PC-9 (cell line): ENCODE data around the gene DLG2. TPM values are rescaled to one million over a fixed set of nuclear protein-coding genes. Genes with fewer than 3 reads are reported as not detected.
"Not testable (repeated sequence)": the region's sequence is repeated elsewhere in the genome, so short reads cannot be mapped to it uniquely, and the experiment has no call there.

Source experiments
- BruUV-seq: library from RNA; stranded (reverse); fragments of 400-500 nt; replicated peaks from 2 replicates; lab custom pipeline; 2021; lab: Mats Ljungman, UMichigan
- CTCF ChIA-PET: fragments of 300-600 bp; sonication (Branson Sonifier 250); formaldehyde crosslinking; loops from one replicate; lab custom pipeline; 2022; ENCODE audit warnings: antibody characterized with exemption; lab: Charles Lee
- POLR2A ChIA-PET: fragments of 300-600 bp; sonication (Branson Sonifier 250); formaldehyde crosslinking; loops from one replicate; lab custom pipeline; 2022; ENCODE audit warnings: antibody characterized with exemption; ENCODE audit not compliant: unreplicated experiment; lab: Charles Lee
- DNase-seq, 2 experiments: peaks; one replicate each; pipeline versions ENCODE4 v3.0.0 to v3.0.0-alpha.2; 2015 to 2022; ENCODE audit warnings: mixed read lengths in 1 of 2
- H2AFZ ChIP-seq: fragments of 200-600 bp; sonication (generic); 2 replicates; pipeline ENCODE4 v1.8.1; 2017; ENCODE audit warnings: antibody characterized with exemption
- H3F3A ChIP-seq: fragments of 200-600 bp; sonication (generic); 2 replicates; pipeline ENCODE4 v1.8.1; 2017; ENCODE audit warnings: antibody characterized with exemption, mild to moderate bottlenecking, low read depth; ENCODE audit not compliant: insufficient read depth
- H3K27ac ChIP-seq: fragments of 200-600 bp; sonication (generic); 2 replicates; pipeline ENCODE4 v1.6.1; 2016; ENCODE audit warnings: mixed run types
- H3K27me3 ChIP-seq: fragments of 200-600 bp; sonication (generic); 2 replicates; pipeline ENCODE4 v1.6.1; 2016; ENCODE audit warnings: low read depth, mixed run types; ENCODE audit not compliant: insufficient read depth
- H3K36me3 ChIP-seq: fragments of 200-600 bp; sonication (generic); 2 replicates; pipeline ENCODE4 v1.6.1; 2016; ENCODE audit warnings: low read depth, mixed run types
- H3K4me1 ChIP-seq: fragments of 200-600 bp; sonication (generic); replicated peaks from 2 replicates; pipeline ENCODE4 v1.6.1; 2016; ENCODE audit warnings: mixed run types; ENCODE audit not compliant: insufficient read depth
- H3K4me2 ChIP-seq: fragments of 200-600 bp; sonication (generic); 2 replicates; pipeline ENCODE4 v1.6.1; 2017; ENCODE audit warnings: mixed run types
- H3K4me3 ChIP-seq: fragments of 200-600 bp; sonication (generic); 2 replicates; pipeline ENCODE4 v1.6.1; 2016; ENCODE audit warnings: mixed run types
- H3K79me2 ChIP-seq: fragments of 200-600 bp; sonication (generic); 2 replicates; pipeline ENCODE4 v1.6.1; 2017; ENCODE audit warnings: low read depth, mixed run types
- H3K9me2 ChIP-seq: fragments of 200-600 bp; sonication (generic); 2 replicates; pipeline ENCODE4 v1.8.1; 2017; ENCODE audit warnings: mild to moderate bottlenecking; ENCODE audit not compliant: insufficient read depth
- H3K9me3 ChIP-seq: fragments of 200-600 bp; sonication (generic); 2 replicates; pipeline ENCODE4 v1.8.1; 2016; ENCODE audit warnings: low read depth; ENCODE audit not compliant: insufficient read depth
- H4K20me1 ChIP-seq: fragments of 200-600 bp; sonication (generic); 2 replicates; pipeline ENCODE4 v1.8.1; 2017; ENCODE audit not compliant: insufficient read depth
- CTCF ChIP-seq: fragments of 200-600 bp; sonication (generic); conservative IDR thresholded peaks from 2 replicates; pipeline ENCODE4 v1.6.1; 2017; ENCODE audit warnings: mixed run types, antibody characterized with exemption, mild to moderate bottlenecking, moderate library complexity
- EZH2 ChIP-seq: fragments of 200-600 bp; sonication (generic); IDR thresholded peaks from 2 replicates; pipeline ENCODE4 v1.8.0; 2017; ENCODE audit warnings: antibody characterized with exemption, low read depth
- intact Hi-C: fragments of 100-400 bp; cut with micrococcal nuclease; formaldehyde crosslinking; loops from one replicate; pipeline ENCODE4 v1.10.0; 2022; ENCODE audit not compliant: unreplicated experiment
- total RNA-seq: library from RNA; stranded (reverse); gene quantifications from 2 replicates; pipeline ENCODE4 v1.2.3, GENCODE V29; 2021

DLG2 gene
- total RNA-seq, 1 experiment from 2014 or later, result 6.4 TPM

- H3K4me3 ChIP-seq, result no peak overlapping the region
- H3K9me2 ChIP-seq, result no peaks in the 10 kb centered on the region
- POLR2A ChIA-PET, result no interaction called here
- intact Hi-C loops, result no loop called here
- no peak for TF ChIP-seq CTCF
- no peak for TF ChIP-seq EZH2
- no peaks in the 10 kb centered on the region for H3F3A ChIP-seq
- no peak overlapping the region for H3K4me2 ChIP-seq
- H3K4me1 ChIP-seq, result no peaks in the 10 kb centered on the region
- no TSS peak for BruUV-seq
- CTCF ChIA-PET, result no interaction called here
- no peak for DNase-seq
- no peak overlapping the region for H3K27ac ChIP-seq
- H2AFZ ChIP-seq, result no peak overlapping the region
- no peaks in the 10 kb centered on the region for H3K9me3 ChIP-seq
- no peaks in the 10 kb centered on the region for H3K36me3 ChIP-seq
- H3K27me3 ChIP-seq, result no peaks in the 10 kb centered on the region
- H4K20me1 ChIP-seq, result no peaks in the 10 kb centered on the region
- no peaks in the 10 kb centered on the region for H3K79me2 ChIP-seq
Observed at GRCh38 chr11:85279267-85279666, 347.9 kb downstream of the DLG2 start.

GRCh38 chr11:85277693-85278092, 349.5 kb downstream of the DLG2 start:
- Histone ChIP-seq H3K4me1 (no peaks in the 10 kb centered on the region), H3K27ac (no peak overlapping the region), H2AFZ (no peak overlapping the region), H3K27me3 (no peaks in the 10 kb centered on the region), H3K9me3 (no peaks in the 10 kb centered on the region), H3K36me3 (no peaks in the 10 kb centered on the region), H3K79me2 (no peaks in the 10 kb centered on the region), H3K4me2 (no peak overlapping the region), H4K20me1 (no peaks in the 10 kb centered on the region), H3F3A (no peaks in the 10 kb centered on the region), H3K9me2 (no peaks in the 10 kb centered on the region), H3K4me3 (no peak overlapping the region)
- BruUV-seq, result no TSS peak
- CTCF ChIA-PET, result no interaction called here
- intact Hi-C loops, result no loop called here
- POLR2A ChIA-PET, result no interaction called here
- TF ChIP-seq EZH2, result no peak
- no peak for TF ChIP-seq CTCF
- no peak for DNase-seq

- Histone ChIP-seq H2AFZ (no peak overlapping the region), H3K4me1 (no peaks in the 10 kb centered on the region), H3K79me2 (no peaks in the 10 kb centered on the region), H3K9me2 (no peaks in the 10 kb centered on the region), H3K27ac (no peak overlapping the region), H3K27me3 (no peaks in the 10 kb centered on the region), H3K4me2 (no peak overlapping the region), H3K9me3 (no peaks in the 10 kb centered on the region), H4K20me1 (no peaks in the 10 kb centered on the region), H3K4me3 (no peak overlapping the region), H3K36me3 (no peaks in the 10 kb centered on the region), H3F3A (no peaks in the 10 kb centered on the region)
- DNase-seq, result no peak
- POLR2A ChIA-PET, result no interaction called here
- intact Hi-C loops, result no loop called here
- no peak for TF ChIP-seq CTCF
- TF ChIP-seq EZH2, result no peak
- BruUV-seq, result no TSS peak
- CTCF ChIA-PET, result no interaction called here
Observed at GRCh38 chr11:85276332-85276731, 350.8 kb downstream of the DLG2 start.

GRCh38 chr11:85270315-85270714, 356.8 kb downstream of the DLG2 start:
- H3K36me3 ChIP-seq, POLR2A ChIA-PET, CTCF ChIA-PET, DNase-seq, H3K27me3 ChIP-seq, H3K9me2 ChIP-seq, H3F3A ChIP-seq, H3K79me2 ChIP-seq, BruUV-seq, H2AFZ ChIP-seq, intact Hi-C loops, H3K4me2 ChIP-seq, H3K27ac ChIP-seq, H3K4me3 ChIP-seq, H4K20me1 ChIP-seq, H3K9me3 ChIP-seq, H3K4me1 ChIP-seq: not testable (repeated sequence)
